DND-41 (cell line): ENCODE data around the gene FLNB.
A peak's percentile ranks its signal among the peaks of the same experiment; 100 is the strongest.
"Not testable (repeated sequence)": the region's sequence is repeated elsewhere in the genome, so short reads cannot be mapped to it uniquely, and the experiment has no call there.

Source experiments
- ATAC-seq: fragments of 200-7000 bp; cut with Tn5 transposase; 3 replicates; pipeline ENCODE4 v1.9.1; 2021; ENCODE audit warnings: low read depth; ENCODE audit not compliant: insufficient read depth
- DNase-seq: peaks from one replicate; pipeline ENCODE4 v3.0.0-alpha.2; 2020
- H2AFZ ChIP-seq: 2 replicates; pipeline ENCODE4 v1.6.0; 2012; ENCODE audit warnings: low read depth, low read length
- H3K27ac ChIP-seq: 2 replicates; pipeline ENCODE4 v1.5.1; 2012; ENCODE audit warnings: low read length, inconsistent platforms
- H3K27me3 ChIP-seq: fragments of 200-600 bp; sonication (generic); 2 replicates; pipeline ENCODE4 v1.6.0; 2012; ENCODE audit warnings: low read length, mild to moderate bottlenecking, inconsistent platforms; ENCODE audit not compliant: insufficient read depth, poor library complexity
- H3K36me3 ChIP-seq: 2 replicates; pipeline ENCODE4 v1.5.1; 2012; ENCODE audit warnings: low read length, inconsistent platforms; ENCODE audit not compliant: insufficient read depth
- H3K4me1 ChIP-seq: 2 replicates; pipeline ENCODE4 v1.5.1; 2012; ENCODE audit warnings: mild to moderate bottlenecking, low read length; ENCODE audit not compliant: insufficient read depth
- H3K4me2 ChIP-seq: 2 replicates; pipeline ENCODE4 v1.6.0; 2012; ENCODE audit warnings: mild to moderate bottlenecking, moderate library complexity, low read length, inconsistent platforms; ENCODE audit not compliant: insufficient read depth
- H3K4me3 ChIP-seq, 2 experiments: fragments of 200-600 bp in 1 of 2; shearing (Covaris generic) in 1 of 2; 2 replicates each; pipeline ENCODE4 v1.5.1; 2012 to 2016; ENCODE audit warnings: inconsistent platforms in 2 of 2, low read length in 2 of 2, mild to moderate bottlenecking in 2 of 2, low read depth in 1 of 2, moderate library complexity in 1 of 2
- H3K79me2 ChIP-seq: 2 replicates; pipeline ENCODE4 v1.6.0; 2012; ENCODE audit warnings: low read length, inconsistent platforms; ENCODE audit not compliant: insufficient read depth
- H3K9ac ChIP-seq: 2 replicates; pipeline ENCODE4 v1.6.0; 2012; ENCODE audit warnings: low read depth, mild to moderate bottlenecking, inconsistent platforms, low read length, moderate library complexity
- H3K9me3 ChIP-seq: 2 replicates; pipeline ENCODE4 v1.5.1; 2012; ENCODE audit warnings: low read length, moderate library complexity, mild to moderate bottlenecking, inconsistent platforms; ENCODE audit not compliant: insufficient read depth, severe bottlenecking
- H4K20me1 ChIP-seq: 2 replicates; pipeline ENCODE4 v1.6.0; 2012; ENCODE audit warnings: low read length; ENCODE audit not compliant: insufficient read depth
- EZH2 ChIP-seq: IDR thresholded peaks from 3 replicates; pipeline ENCODE4 v1.6.1; 2012; ENCODE audit warnings: borderline replicate concordance, low read depth, mild to moderate bottlenecking, moderate library complexity, low read length, inconsistent platforms; ENCODE audit not compliant: severe bottlenecking
- TF ChIP-seq, protein P1 (sequence below): IDR thresholded peaks from 2 replicates; pipeline ENCODE4 v1.5.1; 2012; ENCODE audit warnings: borderline replicate concordance, low read length, moderate library complexity, mild to moderate bottlenecking; ENCODE audit not compliant: poor library complexity, severe bottlenecking; ENCODE audit errors: extremely low read depth

Gene FLNB

DNA sequence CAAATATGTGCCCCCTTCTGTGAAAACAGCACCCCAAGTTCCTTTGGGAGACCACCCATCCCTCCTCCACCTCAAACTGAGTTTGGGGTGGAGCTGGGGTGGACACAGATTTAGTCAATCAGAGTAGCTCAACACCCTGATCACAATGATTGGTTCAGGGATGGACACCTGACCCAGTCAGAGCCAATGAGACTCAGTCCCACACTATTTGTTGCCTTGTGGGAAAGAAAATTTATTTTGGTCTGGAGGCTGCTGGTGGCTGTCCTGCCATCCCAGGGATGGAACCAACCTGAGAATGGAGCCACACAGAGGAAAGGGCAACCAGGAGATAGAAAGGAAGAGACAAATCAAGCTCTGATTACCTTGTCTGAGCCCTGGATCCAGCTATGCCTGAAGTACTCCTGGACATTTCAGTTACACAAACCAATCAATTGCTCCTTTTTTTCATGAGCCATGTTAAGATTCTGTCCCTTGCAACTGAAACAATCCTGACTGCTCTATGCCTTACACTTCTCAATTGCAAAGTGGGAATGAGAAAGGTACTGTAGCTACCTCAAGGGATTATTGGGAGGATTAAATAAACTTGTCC is 192.0 kb downstream of the FLNB start:
- Histone ChIP-seq H3K27ac (no peak overlapping the region), H3K4me2 (no peak overlapping the region), H3K36me3 (no peaks in the 10 kb centered on the region), H3K27me3 (peaks cover 9% of the 10 kb centered on the region), H4K20me1 (no peaks in the 10 kb centered on the region), H3K9ac (no peak overlapping the region), H3K79me2 (no peaks in the 10 kb centered on the region), H3K4me3 (no peak overlapping the region), H3K4me1 (peaks cover 5% of the 10 kb centered on the region; the same call in 1 of the 2 replicates), H3K9me3 (no peaks in the 10 kb centered on the region), H2AFZ (no peak overlapping the region)
- DNase-seq (no peak), ATAC-seq (no peak)
- TF ChIP-seq EZH2, result no peak
- TF ChIP-seq, protein P1, sequence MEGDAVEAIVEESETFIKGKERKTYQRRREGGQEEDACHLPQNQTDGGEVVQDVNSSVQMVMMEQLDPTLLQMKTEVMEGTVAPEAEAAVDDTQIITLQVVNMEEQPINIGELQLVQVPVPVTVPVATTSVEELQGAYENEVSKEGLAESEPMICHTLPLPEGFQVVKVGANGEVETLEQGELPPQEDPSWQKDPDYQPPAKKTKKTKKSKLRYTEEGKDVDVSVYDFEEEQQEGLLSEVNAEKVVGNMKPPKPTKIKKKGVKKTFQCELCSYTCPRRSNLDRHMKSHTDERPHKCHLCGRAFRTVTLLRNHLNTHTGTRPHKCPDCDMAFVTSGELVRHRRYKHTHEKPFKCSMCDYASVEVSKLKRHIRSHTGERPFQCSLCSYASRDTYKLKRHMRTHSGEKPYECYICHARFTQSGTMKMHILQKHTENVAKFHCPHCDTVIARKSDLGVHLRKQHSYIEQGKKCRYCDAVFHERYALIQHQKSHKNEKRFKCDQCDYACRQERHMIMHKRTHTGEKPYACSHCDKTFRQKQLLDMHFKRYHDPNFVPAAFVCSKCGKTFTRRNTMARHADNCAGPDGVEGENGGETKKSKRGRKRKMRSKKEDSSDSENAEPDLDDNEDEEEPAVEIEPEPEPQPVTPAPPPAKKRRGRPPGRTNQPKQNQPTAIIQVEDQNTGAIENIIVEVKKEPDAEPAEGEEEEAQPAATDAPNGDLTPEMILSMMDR, result no peak

DNA sequence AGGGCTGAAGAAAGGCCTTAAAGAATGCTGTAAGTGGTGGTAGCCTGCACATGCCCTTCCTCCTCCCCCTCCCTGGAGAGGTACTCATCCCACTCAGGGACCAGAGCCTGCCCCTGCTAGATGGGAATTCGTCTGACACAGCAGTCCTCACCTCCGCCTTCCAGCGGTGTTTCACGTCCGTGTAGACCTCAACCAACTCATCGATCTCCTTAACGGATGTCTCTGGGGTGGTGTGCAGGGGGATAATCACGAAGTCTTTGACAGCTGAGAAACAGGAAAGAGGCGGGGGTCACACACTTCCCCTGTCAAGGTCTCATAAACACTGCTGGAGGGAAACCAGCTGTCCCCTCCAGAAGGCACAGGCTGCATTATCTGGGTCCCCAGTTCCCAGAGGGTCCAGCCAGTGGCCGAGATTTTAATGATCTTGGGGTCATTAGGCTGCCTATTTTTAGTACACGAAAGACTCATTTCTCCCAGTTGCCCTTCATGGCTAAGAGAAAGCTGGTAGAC is 192.7 kb downstream of the FLNB start:
- no peak overlapping the region for H3K4me3 ChIP-seq
- ATAC-seq (no peak; the same call in 2 of the 3 replicates), DNase-seq (no peak)
- H3K9ac ChIP-seq, result no peak overlapping the region
- TF ChIP-seq EZH2, result no peak
- TF ChIP-seq, protein P1, result no peak
- H3K36me3 ChIP-seq, result no peaks in the 10 kb centered on the region
- H3K27ac ChIP-seq, result no peak overlapping the region
- H4K20me1 ChIP-seq, result no peaks in the 10 kb centered on the region
- no peaks in the 10 kb centered on the region for H3K79me2 ChIP-seq
- H3K27me3 ChIP-seq, result peaks cover 9% of the 10 kb centered on the region
- H3K4me2 ChIP-seq, result no peak overlapping the region
- no peak overlapping the region for H2AFZ ChIP-seq
- peaks cover 5% of the 10 kb centered on the region; the same call in 1 of the 2 replicates for H3K4me1 ChIP-seq
- H3K9me3 ChIP-seq, result no peaks in the 10 kb centered on the region

DNA sequence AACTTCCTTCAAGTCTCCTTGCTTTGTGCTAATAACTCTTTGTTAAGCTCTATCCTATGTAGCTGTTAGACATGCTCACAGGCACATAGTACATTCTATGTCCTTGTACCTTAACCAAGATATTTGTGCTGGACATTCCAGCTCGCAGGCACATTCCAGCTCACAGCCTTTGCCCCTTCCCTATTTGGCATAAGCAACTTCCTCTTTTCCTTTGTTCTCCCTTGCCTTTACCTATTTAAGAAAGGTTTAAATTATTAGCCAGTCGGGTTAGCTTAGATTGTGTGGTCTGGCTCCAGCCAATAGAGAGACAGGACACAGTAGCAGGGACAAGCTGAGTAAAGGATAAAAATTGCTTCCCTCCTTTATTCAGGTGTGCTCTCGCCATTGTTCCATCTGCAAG is 193.2 kb downstream of the FLNB start:
- not testable (repeated sequence) for H3K4me2 ChIP-seq, H3K27ac ChIP-seq, ATAC-seq, H4K20me1 ChIP-seq, H3K4me3 ChIP-seq, DNase-seq, H2AFZ ChIP-seq, H3K4me1 ChIP-seq, H3K9ac ChIP-seq, H3K79me2 ChIP-seq, H3K9me3 ChIP-seq, H3K27me3 ChIP-seq, H3K36me3 ChIP-seq

DNA sequence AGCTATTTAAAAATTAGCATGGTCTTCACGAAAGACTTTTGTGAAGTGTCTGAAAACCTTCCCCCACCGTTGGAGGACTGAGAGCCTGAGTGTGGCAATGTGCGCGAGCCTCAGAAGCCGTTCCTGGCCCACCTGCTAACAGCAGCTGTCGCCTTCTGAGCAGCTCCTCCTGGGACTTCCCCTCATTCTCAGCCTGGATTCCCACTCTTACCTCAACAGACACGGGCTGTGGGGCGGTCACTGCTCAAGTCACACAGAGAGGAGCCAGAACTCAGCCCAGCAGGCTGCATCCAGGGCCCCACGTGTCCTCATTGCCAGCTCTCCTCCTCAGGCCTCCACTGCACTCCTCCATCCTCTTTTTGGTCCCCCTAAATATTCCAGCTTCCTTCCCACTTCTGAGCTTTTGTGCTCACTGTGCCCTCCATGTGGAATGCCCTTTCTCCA is 194.7 kb downstream of the FLNB start:
- no peak for TF ChIP-seq EZH2
- TF ChIP-seq, protein P1, result no peak
- DNase-seq (peak; percentile 69), ATAC-seq (peak; percentile 91)
- no peak overlapping the region for H3K4me3 ChIP-seq
- no peak overlapping the region for H3K4me2 ChIP-seq
- peaks cover 9% of the 10 kb centered on the region for H3K27me3 ChIP-seq
- no peak overlapping the region for H3K9ac ChIP-seq
- H3K36me3 ChIP-seq, result no peaks in the 10 kb centered on the region
- H3K27ac ChIP-seq, result no peak overlapping the region
- peaks cover 5% of the 10 kb centered on the region; the same call in 1 of the 2 replicates for H3K4me1 ChIP-seq
- H3K79me2 ChIP-seq, result no peaks in the 10 kb centered on the region
- H4K20me1 ChIP-seq, result no peaks in the 10 kb centered on the region
- H3K9me3 ChIP-seq, result no peaks in the 10 kb centered on the region
- H2AFZ ChIP-seq, result no peak overlapping the region
